ENCODE results near the gene HTT. TPM values are rescaled to one million over a fixed set of nuclear protein-coding genes. Genes with fewer than 3 reads are reported as not detected.

Gene HTT
- polyA plus RNA-seq, 3 donors = 1.8 to 27.1 (median 3.0) TPM

DNA sequence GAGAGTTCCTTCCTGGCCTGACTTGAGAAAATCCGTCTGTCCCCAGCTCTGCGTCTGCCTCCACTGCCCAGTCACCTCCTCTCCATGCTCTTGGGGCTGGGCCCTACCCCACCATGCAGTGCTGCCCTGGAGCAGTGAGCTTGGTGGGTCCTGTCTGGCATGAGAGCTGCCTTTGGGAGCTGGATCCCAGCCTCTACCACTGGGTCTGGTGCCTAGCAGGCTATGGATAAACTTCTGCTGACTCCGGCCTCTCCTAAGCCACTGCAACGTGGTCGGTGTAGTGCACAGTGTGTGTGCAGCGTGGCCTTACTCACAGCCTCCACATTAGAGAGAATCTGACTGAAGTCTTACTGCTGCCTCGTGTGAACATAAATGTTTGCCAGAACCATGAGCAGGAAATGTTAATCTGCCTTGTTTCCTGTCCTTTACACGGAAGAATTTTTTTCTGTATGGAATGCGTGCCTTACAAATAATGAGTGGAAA, 47.6 kb downstream of the HTT start:
- no peak overlapping the region for H3K4me3 Mint-ChIP-seq
- 52% methylated on average over 5 of the region's 9 CpGs for WGBS (ENCODE audit: insufficient coverage)
- H3K27me3 Mint-ChIP-seq (ENCODE audit: low read depth in 3 of 3) = no peaks in the 10 kb centered on the region

DNA sequence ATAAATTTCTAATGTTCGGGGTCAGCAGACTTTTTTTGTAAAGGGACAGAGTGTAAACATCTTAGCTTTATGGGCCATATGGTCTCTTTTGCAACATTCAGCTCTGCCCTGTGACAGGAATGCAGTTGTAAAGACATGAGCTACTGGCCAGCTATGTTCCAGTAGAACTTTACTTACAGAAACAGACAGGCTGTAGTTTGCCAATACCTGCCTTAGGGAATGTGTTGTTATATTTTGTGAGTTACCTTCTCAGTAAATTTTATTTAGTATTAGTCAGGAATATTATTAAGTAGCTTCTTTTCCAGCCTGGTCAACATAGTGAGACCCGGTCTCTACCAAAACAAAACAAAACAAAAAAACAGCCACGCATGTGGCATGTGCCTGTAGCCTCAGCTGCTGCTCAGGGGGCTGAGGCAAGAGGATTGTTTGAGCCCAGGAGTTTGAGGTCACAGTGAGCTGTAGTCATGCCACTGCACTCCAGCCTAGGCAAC, 48.7 kb downstream of the HTT start:
- no peak overlapping the region for H3K4me3 ChIP-seq (replicated peaks in 1 of 3; ENCODE audit: low read depth in 2 of 3, low read length in 3 of 3)
- peaks cover 90 to 98% of the 10 kb centered on the region in 2 donors for H3K36me3 ChIP-seq (replicated peaks in 1 of 2; ENCODE audit: control insufficient read depth in 1 of 2, insufficient read depth in 2 of 2, low read length in 2 of 2)
- no peaks in the 10 kb centered on the region for H3K27me3 ChIP-seq (ENCODE audit: control insufficient read depth in 2 of 2, insufficient read depth in 2 of 2, low read length in 2 of 2)
- H3K9me3 ChIP-seq (replicated peaks in 1 of 2; ENCODE audit: control insufficient read depth in 1 of 2, insufficient read depth in 1 of 2, low read length in 2 of 2) = no peaks in the 10 kb centered on the region
- no peak overlapping the region for H3K4me3 Mint-ChIP-seq
- H3K27me3 Mint-ChIP-seq (ENCODE audit: low read depth in 3 of 3) = no peaks in the 10 kb centered on the region
- H3K36me3 Mint-ChIP-seq = peaks cover 82 to 90% of the 10 kb centered on the region in 2 donors
- intact Hi-C loops (cut with micrococcal nuclease) = no loop called here
- DNase-seq = no peak
- H4K20me1 ChIP-seq (ENCODE audit: insufficient read depth, low read length) = no peaks in the 10 kb centered on the region
- H3K27ac Mint-ChIP-seq = peak overlapping the region in 1 of 7 donors; percentile 41
- no peaks in the 10 kb centered on the region for H3K4me1 Mint-ChIP-seq
- H3K79me2 ChIP-seq (ENCODE audit: insufficient read depth, low read length) = no peaks in the 10 kb centered on the region
- H2AFZ ChIP-seq (ENCODE audit: insufficient read depth, low read depth, low read length, poor library complexity, severe bottlenecking) = no peak overlapping the region
- H3K9ac ChIP-seq (ENCODE audit: insufficient read depth, low read length, poor library complexity, severe bottlenecking) = no peak overlapping the region
- H3K27ac ChIP-seq (ENCODE audit: low read depth in 1 of 2, low read length in 2 of 2) = no peak overlapping the region
- H3K4me2 ChIP-seq (replicated peaks; ENCODE audit: extremely low read depth, low read length, poor library complexity, severe bottlenecking) = no peak overlapping the region
- no peaks in the 10 kb centered on the region for H3K9me3 Mint-ChIP-seq
- no CpG with 5 or more reads among the region's 3 CpGs for WGBS (ENCODE audit: insufficient coverage)
- H3K4me1 ChIP-seq (ENCODE audit: control insufficient read depth in 1 of 2, insufficient read depth in 2 of 2, low read length in 2 of 2) = no peaks in the 10 kb centered on the region
- TF ChIP-seq, protein P1, sequence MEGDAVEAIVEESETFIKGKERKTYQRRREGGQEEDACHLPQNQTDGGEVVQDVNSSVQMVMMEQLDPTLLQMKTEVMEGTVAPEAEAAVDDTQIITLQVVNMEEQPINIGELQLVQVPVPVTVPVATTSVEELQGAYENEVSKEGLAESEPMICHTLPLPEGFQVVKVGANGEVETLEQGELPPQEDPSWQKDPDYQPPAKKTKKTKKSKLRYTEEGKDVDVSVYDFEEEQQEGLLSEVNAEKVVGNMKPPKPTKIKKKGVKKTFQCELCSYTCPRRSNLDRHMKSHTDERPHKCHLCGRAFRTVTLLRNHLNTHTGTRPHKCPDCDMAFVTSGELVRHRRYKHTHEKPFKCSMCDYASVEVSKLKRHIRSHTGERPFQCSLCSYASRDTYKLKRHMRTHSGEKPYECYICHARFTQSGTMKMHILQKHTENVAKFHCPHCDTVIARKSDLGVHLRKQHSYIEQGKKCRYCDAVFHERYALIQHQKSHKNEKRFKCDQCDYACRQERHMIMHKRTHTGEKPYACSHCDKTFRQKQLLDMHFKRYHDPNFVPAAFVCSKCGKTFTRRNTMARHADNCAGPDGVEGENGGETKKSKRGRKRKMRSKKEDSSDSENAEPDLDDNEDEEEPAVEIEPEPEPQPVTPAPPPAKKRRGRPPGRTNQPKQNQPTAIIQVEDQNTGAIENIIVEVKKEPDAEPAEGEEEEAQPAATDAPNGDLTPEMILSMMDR (IDR thresholded peaks at IDR 0.05) = no peak

More for the DNA sequence above, 47.6 kb downstream of the HTT start:
- Histone ChIP-seq H3K4me3 (replicated peaks in 1 of 3; ENCODE audit: low read depth in 2 of 3, low read length in 3 of 3) (no peak overlapping the region), H3K79me2 (ENCODE audit: insufficient read depth, low read length) (no peaks in the 10 kb centered on the region), H2AFZ (ENCODE audit: insufficient read depth, low read depth, low read length, poor library complexity, severe bottlenecking) (no peak overlapping the region), H3K27ac (ENCODE audit: low read depth in 1 of 2, low read length in 2 of 2) (no peak overlapping the region), H4K20me1 (ENCODE audit: insufficient read depth, low read length) (peaks cover 5% of the 10 kb centered on the region), H3K4me2 (replicated peaks; ENCODE audit: extremely low read depth, low read length, poor library complexity, severe bottlenecking) (no peak overlapping the region), H3K4me1 (ENCODE audit: control insufficient read depth in 1 of 2, insufficient read depth in 2 of 2, low read length in 2 of 2) (no peaks in the 10 kb centered on the region), H3K27me3 (ENCODE audit: control insufficient read depth in 2 of 2, insufficient read depth in 2 of 2, low read length in 2 of 2) (no peaks in the 10 kb centered on the region), H3K9ac (ENCODE audit: insufficient read depth, low read length, poor library complexity, severe bottlenecking) (no peak overlapping the region), H3K36me3 (replicated peaks in 1 of 2; ENCODE audit: control insufficient read depth in 1 of 2, insufficient read depth in 2 of 2, low read length in 2 of 2) (peaks cover 90 to 98% of the 10 kb centered on the region in 2 donors), H3K9me3 (replicated peaks in 1 of 2; ENCODE audit: control insufficient read depth in 1 of 2, insufficient read depth in 1 of 2, low read length in 2 of 2) (no peaks in the 10 kb centered on the region)
- Mint-ChIP-seq H3K9me3 (no peaks in the 10 kb centered on the region), H3K36me3 (peaks cover 83 to 90% of the 10 kb centered on the region in 2 donors), H3K4me1 (no peaks in the 10 kb centered on the region), H3K27ac (peak overlapping the region in 1 of 7 donors; percentile 45)
- DNase-seq = no peak
- intact Hi-C loops (cut with micrococcal nuclease) = no loop called here
- TF ChIP-seq, protein P1 (IDR thresholded peaks at IDR 0.05) = no peak
